AG04449 (cell line): ENCODE results near the gene CC2D2B.
"Not testable (repeated sequence)": the region's sequence is repeated elsewhere in the genome, so short reads cannot be mapped to it uniquely, and the experiment has no call there.

ENCODE experiments used
- CTCF ChIA-PET: fragments of 350-600 bp; formaldehyde crosslinking; extraction: SDS; loops from one replicate; lab custom pipeline; 2021; ENCODE audit warnings: antibody characterized with exemption; lab: Yijun Ruan, JAX
- POLR2A ChIA-PET: fragments of 400-600, 350-600 bp; formaldehyde crosslinking; extraction: SDS; loops from one replicate; lab custom pipeline; 2020; ENCODE audit warnings: antibody characterized with exemption, inconsistent platforms; lab: Yijun Ruan, JAX
- DNase-seq: peaks from one replicate; pipeline ENCODE4 v3.0.0-alpha.2; 2010; ENCODE audit warnings: low read depth, low spot score
- H3K4me3 ChIP-seq: 2 replicates; pipeline ENCODE4 v1.5.1; 2011; ENCODE audit warnings: low read depth, mild to moderate bottlenecking, control low read depth, low read length
- TF ChIP-seq, protein P1 (sequence below): IDR thresholded peaks from one replicate; pipeline ENCODE4 v1.5.1; 2011; ENCODE audit warnings: mild to moderate bottlenecking, moderate library complexity, low read length, control low read depth, inconsistent platforms; ENCODE audit not compliant: insufficient read depth; ENCODE audit errors: missing control alignments

The CC2D2B gene

DNA sequence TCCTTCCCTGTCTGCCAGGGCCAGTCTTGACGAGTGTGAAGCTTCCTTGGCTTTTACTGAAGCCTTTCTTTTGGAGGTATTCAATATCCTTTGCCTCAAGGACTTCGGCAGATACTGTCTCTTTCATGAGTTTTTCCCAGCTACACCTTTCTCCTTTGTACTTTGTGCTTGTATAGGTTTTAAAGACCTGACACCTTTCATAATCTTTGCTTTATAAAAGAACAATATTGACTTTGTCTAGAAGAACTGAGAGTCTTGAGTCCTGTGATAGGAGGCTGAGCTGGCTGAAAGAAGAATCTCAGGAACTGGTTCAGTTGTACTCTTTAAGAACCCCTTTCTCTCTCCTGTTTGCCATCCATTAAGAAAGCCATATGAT, 41.3 kb upstream of the CC2D2B start:
- TF ChIP-seq, protein P1, sequence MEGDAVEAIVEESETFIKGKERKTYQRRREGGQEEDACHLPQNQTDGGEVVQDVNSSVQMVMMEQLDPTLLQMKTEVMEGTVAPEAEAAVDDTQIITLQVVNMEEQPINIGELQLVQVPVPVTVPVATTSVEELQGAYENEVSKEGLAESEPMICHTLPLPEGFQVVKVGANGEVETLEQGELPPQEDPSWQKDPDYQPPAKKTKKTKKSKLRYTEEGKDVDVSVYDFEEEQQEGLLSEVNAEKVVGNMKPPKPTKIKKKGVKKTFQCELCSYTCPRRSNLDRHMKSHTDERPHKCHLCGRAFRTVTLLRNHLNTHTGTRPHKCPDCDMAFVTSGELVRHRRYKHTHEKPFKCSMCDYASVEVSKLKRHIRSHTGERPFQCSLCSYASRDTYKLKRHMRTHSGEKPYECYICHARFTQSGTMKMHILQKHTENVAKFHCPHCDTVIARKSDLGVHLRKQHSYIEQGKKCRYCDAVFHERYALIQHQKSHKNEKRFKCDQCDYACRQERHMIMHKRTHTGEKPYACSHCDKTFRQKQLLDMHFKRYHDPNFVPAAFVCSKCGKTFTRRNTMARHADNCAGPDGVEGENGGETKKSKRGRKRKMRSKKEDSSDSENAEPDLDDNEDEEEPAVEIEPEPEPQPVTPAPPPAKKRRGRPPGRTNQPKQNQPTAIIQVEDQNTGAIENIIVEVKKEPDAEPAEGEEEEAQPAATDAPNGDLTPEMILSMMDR, result no peak
- no peak for DNase-seq
- CTCF ChIA-PET, result interaction anchor here (1.0 to 5.0 kb wide), 3 partner anchors 26 to 179 kb away, joined by 3 to 141 read pairs (median 7); partner anchors contain the start of gene TCTN3
- POLR2A ChIA-PET, result no interaction called here
- H3K4me3 ChIP-seq, result no peak overlapping the region

DNA sequence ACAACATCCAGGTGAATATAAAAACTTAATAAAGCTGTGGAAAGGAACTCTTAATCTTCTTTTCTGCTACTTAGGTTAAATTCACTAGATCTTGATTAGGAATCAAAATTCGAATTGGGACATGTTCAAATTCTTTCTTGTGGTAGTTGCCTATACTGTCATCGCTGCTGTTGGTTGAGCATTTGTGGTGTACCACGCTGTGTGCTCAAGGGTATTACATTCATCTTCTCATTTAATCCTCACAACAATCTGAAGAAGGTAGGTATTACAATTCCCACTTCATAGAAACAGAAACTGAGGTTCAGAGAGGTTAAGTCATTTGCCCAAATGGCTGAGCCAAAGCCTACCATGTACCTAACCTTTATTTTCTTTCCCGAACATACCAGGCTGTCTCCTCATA, 39.9 kb upstream of the CC2D2B start:
- ChIA-PET CTCF (interaction anchor here (1.8 to 5.0 kb wide), 2 partner anchors 28 to 174 kb away, joined by 7 to 141 read pairs; partner anchors contain the start of gene TCTN3), POLR2A (no interaction called here)
- TF ChIP-seq, protein P1, result no peak
- no peak for DNase-seq
- H3K4me3 ChIP-seq, result no peak overlapping the region

DNA sequence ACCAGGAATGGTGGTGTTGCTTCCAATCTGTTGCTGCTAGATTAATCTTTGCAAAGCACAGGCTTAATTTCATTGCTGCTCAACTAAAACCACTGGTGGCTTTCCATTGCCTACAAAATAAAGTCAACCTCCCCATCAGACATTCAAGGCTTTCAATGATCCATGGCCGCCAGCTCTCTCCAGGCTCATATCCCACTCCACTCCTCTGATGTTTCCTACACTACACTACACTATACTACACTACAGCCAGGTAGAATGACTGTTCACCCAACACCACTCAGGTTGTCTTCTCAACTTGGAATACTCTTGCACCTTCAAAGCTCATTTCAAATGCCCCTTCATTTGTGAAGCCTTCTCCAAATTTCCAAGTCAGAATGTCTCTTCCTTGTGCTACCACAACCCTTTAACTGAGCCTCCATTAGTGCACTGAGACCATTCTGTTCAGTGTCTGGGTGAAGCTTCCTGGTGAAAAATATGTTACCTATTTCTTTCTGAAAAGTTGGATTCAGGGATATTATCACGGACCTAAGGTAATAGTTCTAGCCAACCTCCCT, 35.5 kb upstream of the CC2D2B start:
- ChIA-PET CTCF (interaction anchor here (1.4 to 5.2 kb wide), 4 partner anchors 7 to 178 kb away, joined by 7 to 50 read pairs (median 12); partner anchors contain the start of gene TCTN3), POLR2A (no interaction called here)
- DNase-seq, result no peak
- TF ChIP-seq, protein P1, result no peak
- H3K4me3 ChIP-seq, result no peak overlapping the region

DNA sequence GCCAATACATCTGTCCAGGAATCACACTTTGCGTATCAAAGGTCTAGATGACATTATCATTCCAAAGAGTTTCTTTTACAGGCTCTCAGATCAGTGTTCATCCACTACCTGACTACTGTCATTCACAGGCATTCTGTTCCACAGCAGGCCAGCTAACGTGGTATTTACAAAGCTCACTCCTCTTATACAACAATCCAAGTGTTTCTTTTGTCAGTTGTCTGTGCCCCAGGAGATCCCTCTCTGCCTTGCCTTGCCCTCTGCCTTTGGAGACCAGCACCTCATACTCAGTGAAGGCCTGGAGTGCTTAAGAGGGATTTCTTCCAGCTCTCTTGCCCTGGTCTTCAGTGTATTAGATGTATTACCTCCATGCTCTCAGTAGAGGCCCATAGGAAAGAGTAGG, 34.6 kb upstream of the CC2D2B start:
- H3K4me3 ChIP-seq, result no peak overlapping the region
- TF ChIP-seq, protein P1, result no peak
- DNase-seq, result no peak
- ChIA-PET CTCF (interaction anchor here (1.4 to 5.2 kb wide), 3 partner anchors 8 to 179 kb away, joined by 7 to 50 read pairs (median 9); partner anchors contain the start of gene TCTN3), POLR2A (no interaction called here)

DNA sequence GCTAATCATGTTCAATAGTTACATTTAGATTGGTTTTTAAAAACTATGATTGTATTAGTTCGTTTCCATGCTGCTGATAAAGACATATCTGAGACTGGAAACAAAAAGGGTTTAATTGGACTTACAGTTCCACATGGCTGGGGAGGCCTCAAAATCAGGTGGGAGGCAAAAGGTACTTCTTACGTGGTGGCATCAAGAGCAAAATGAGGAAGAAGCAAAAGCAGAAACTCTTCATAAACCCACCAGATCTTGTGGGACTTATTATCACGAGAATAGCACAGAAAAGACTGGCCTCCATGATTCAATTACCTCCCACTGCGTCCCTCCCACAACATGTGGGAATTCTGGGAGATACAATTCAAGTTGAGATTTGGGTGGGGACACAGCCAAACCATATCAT, 34.1 kb upstream of the CC2D2B start:
- CTCF ChIA-PET, result interaction anchor here (0.7 to 5.2 kb wide), 3 partner anchors 9 to 180 kb away, joined by 3 to 50 read pairs (median 9); partner anchors contain the start of gene TCTN3
- no peak for DNase-seq
- no peak overlapping the region for H3K4me3 ChIP-seq
- POLR2A ChIA-PET, result no interaction called here
- TF ChIP-seq, protein P1, result no peak

DNA sequence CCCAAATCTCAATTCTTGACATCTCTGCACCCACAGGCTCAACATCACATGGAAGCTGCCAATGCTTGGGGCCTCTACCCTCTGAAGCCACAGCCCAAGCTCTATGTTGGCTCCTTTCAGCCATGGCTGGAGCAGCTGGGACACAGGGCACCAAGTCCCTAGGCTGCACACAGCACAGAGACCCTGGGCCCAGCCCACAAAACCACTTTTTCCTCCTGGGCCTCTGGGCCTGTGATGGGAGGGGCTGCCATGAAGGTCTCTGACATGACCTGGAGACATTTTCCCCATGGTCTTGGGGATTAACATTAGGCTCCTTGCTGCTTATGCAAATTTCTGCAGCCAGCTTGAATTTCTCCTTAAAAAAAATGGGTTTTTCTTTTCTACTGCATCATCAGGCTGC, 33.0 kb upstream of the CC2D2B start:
- CTCF ChIA-PET, result interaction anchor here (2.8 kb wide), 1 partner anchor 10 kb away, joined by 9 read pairs; no protein-coding TSS in a partner anchor
- H3K4me3 ChIP-seq, DNase-seq, POLR2A ChIA-PET: not testable (repeated sequence)
